ENCODE data around the gene PTCD2. TPM values are rescaled to one million over a fixed set of nuclear protein-coding genes. Genes with fewer than 3 reads are reported as not detected.

PTCD2 gene
- total and polyA plus RNA-seq, 2 donors (not counting 3 experiments of a cell fraction or from before 2014, with no cell fraction given): 4.3 to 6.7 TPM

GRCh38 chr5:72288924-72289323 lies 31.2 kb upstream of the PTCD2 start:
- no peak overlapping the region for H3K4me2 ChIP-seq (ENCODE audit: insufficient read depth, low read length)
- peaks cover 0 to 2% of the 10 kb centered on the region in 2 experiments for H3K36me3 ChIP-seq (ENCODE audit: control insufficient read depth in 2 of 2, extremely low read depth in 1 of 2, insufficient read depth in 2 of 2, low read length in 2 of 2)
- CTCF ChIA-PET: interaction anchor here (0.9 to 1.7 kb wide), 3 partner anchors 9 to 65 kb away, joined by 3 to 6 read pairs (median 4); no protein-coding TSS in a partner anchor
- H2AFZ ChIP-seq (ENCODE audit: low read depth, low read length): no peak overlapping the region
- H3K9ac ChIP-seq (replicated peaks; ENCODE audit: extremely low read depth, insufficient read depth, low read length): no peak overlapping the region
- no peak for TF ChIP-seq POLR2A (IDR thresholded peaks at IDR 0.05; ENCODE audit: low read depth, low read length)
- TF ChIP-seq MYC (IDR thresholded peaks at IDR 0.05; ENCODE audit: low read depth, low read length): no peak
- no peak for TF ChIP-seq FOS (IDR thresholded peaks at IDR 0.05; ENCODE audit: borderline replicate concordance, insufficient read depth, low read length)
- no peak for TF ChIP-seq MAX (IDR thresholded peaks at IDR 0.05; ENCODE audit: insufficient read depth, insufficient read length)
- TF ChIP-seq GATA2 (IDR thresholded peaks at IDR 0.05; ENCODE audit: insufficient read depth, insufficient read length, low read depth, low read length): no peak
- TF ChIP-seq POLR2AphosphoS5 (IDR thresholded peaks at IDR 0.05; ENCODE audit: insufficient read depth, low read depth, low read length): no peak
- no peak for TF ChIP-seq EZH2 (IDR thresholded peaks at IDR 0.05; ENCODE audit: borderline replicate concordance, low read depth, low read length, severe bottlenecking)
- no peak for TF ChIP-seq JUN (IDR thresholded peaks at IDR 0.05; ENCODE audit: borderline replicate concordance, insufficient read depth, insufficient read length, low read depth)
- no peak for TF ChIP-seq CTCF (IDR thresholded peaks at IDR 0.05; ENCODE audit: extremely low read depth in 1 of 2, insufficient read depth in 1 of 2, low read depth in 1 of 2, low read length in 2 of 2)
- no peak for FAIRE-seq
- no peaks in the 10 kb centered on the region for H3K79me2 ChIP-seq (ENCODE audit: control insufficient read depth, insufficient read depth, low read length)
- peaks cover 2% of the 10 kb centered on the region for H3K4me1 ChIP-seq (ENCODE audit: control insufficient read depth, extremely low read depth, insufficient read depth, low read length)
- intact Hi-C loops (cut with micrococcal nuclease) (no loop called here), dilution Hi-C loops (cut with MboI; ENCODE audit: extremely low pct_ligation_motif_present, low sequenced_read_pairs) (no loop called here)
- POLR2A ChIA-PET: interaction anchor here (0.7 kb wide), 1 partner anchor 219 kb away, joined by 4 read pairs; no protein-coding TSS in a partner anchor
- H3K27ac ChIP-seq (ENCODE audit: insufficient read depth, low read depth, low read length): no peak overlapping the region
- no TSS peak for BruUV-seq (replicated peaks)
- no peak for DNase-seq (ENCODE audit: low read depth, low spot score)
- H3K9me3 ChIP-seq (replicated peaks; ENCODE audit: control insufficient read depth, insufficient read depth, low read length): no peaks in the 10 kb centered on the region
- H3K9me1 ChIP-seq (replicated peaks; ENCODE audit: control insufficient read depth, extremely low read depth, insufficient read depth, low read length): no peaks in the 10 kb centered on the region
- no peak overlapping the region for H3K4me3 ChIP-seq (replicated peaks in 1 of 3; ENCODE audit: insufficient read depth in 1 of 3, low read depth in 1 of 3, low read length in 3 of 3)
- no peaks in the 10 kb centered on the region for H3K27me3 ChIP-seq (ENCODE audit: control insufficient read depth in 2 of 2, insufficient read depth in 2 of 2, low read length in 2 of 2)
- H4K20me1 ChIP-seq (replicated peaks; ENCODE audit: control insufficient read depth, extremely low read depth, insufficient read depth, low read length): no peaks in the 10 kb centered on the region
